ENCODE data around the gene CFAP74. TPM values are rescaled to one million over a fixed set of nuclear protein-coding genes. Genes with fewer than 3 reads are reported as not detected.

CFAP74 gene
- total RNA-seq, 1 experiment from 2014 or later, result not detected

- no peaks in the 10 kb centered on the region for H3K9me3 Mint-ChIP-seq (ENCODE audit: unreplicated experiment)
- DNase-seq (ENCODE audit: unreplicated experiment), result peak; percentile 41
- TF ChIP-seq CTCF (IDR thresholded peaks at IDR 0.05; ENCODE audit: unreplicated experiment), result no peak
- ChIA-PET POLR2A (interaction anchor here (0.5 to 1.7 kb wide), 6 partner anchors 10 to 581 kb away, joined by 3 to 29 read pairs (median 4); partner anchors contain the start of genes MIB2 and NADK), CTCF (interaction anchor here (0.5 to 1.7 kb wide), 4 partner anchors 11 to 162 kb away, joined by 3 to 9 read pairs (median 5); no protein-coding TSS in a partner anchor)
- BruUV-seq (replicated peaks), result no TSS peak
- H3K4me3 Mint-ChIP-seq (ENCODE audit: unreplicated experiment), result peak overlapping the region; percentile 85
- H3K27ac Mint-ChIP-seq (ENCODE audit: low read depth, unreplicated experiment), result peak overlapping the region; percentile 91
- H3K36me3 Mint-ChIP-seq (ENCODE audit: insufficient read depth, unreplicated experiment), result no peaks in the 10 kb centered on the region
- peaks cover 25% of the 10 kb centered on the region for H3K4me1 Mint-ChIP-seq (ENCODE audit: insufficient read depth, unreplicated experiment)
- no peaks in the 10 kb centered on the region for H3K27me3 Mint-ChIP-seq (ENCODE audit: insufficient read depth, unreplicated experiment)
- intact Hi-C loops (cut with micrococcal nuclease), result loop anchor here (5.0 kb wide), 1 partner anchor 114 kb away; the partner anchor contains the start of gene NADK
Observed at GRCh38 chr1:1891349-1892078, 112.1 kb downstream of the CFAP74 start.

GRCh38 chr1:1890506-1891348 lies 112.9 kb downstream of the CFAP74 start, which contains the start of gene GNB1:
GNB1 (minus strand) TSS chr1:1891087; CDS start chr1:1825453, 65,634 bp downstream.
- intact Hi-C loops (cut with micrococcal nuclease), result loop anchor here (5.0 kb wide), 1 partner anchor 113 kb away; the partner anchor contains the start of gene NADK
- DNase-seq (ENCODE audit: unreplicated experiment), result peak; percentile 85
- H3K9me3 Mint-ChIP-seq (ENCODE audit: unreplicated experiment), result no peaks in the 10 kb centered on the region
- H3K4me1 Mint-ChIP-seq (ENCODE audit: insufficient read depth, unreplicated experiment), result peaks cover 25% of the 10 kb centered on the region
- POLR2A ChIA-PET, result interaction anchor here (1.6 to 1.7 kb wide), 2 partner anchors 11 to 17 kb away, joined by 4 to 29 read pairs; no protein-coding TSS in a partner anchor
- H3K27me3 Mint-ChIP-seq (ENCODE audit: insufficient read depth, unreplicated experiment), result no peaks in the 10 kb centered on the region
- H3K4me3 Mint-ChIP-seq (ENCODE audit: unreplicated experiment), result peak within 1 kb of the TSS; percentile 85
- no peak for TF ChIP-seq CTCF (IDR thresholded peaks at IDR 0.05; ENCODE audit: unreplicated experiment)
- H3K27ac Mint-ChIP-seq (ENCODE audit: low read depth, unreplicated experiment), result peak within 1 kb of the TSS; percentile 91
- no peaks in the 10 kb centered on the region for H3K36me3 Mint-ChIP-seq (ENCODE audit: insufficient read depth, unreplicated experiment)
- CTCF ChIA-PET, result interaction anchor here (1.7 kb wide), 1 partner anchor 14 kb away, joined by 9 read pairs; no protein-coding TSS in a partner anchor
- BruUV-seq (replicated peaks), result no TSS peak

- peaks cover 6% of the 10 kb centered on the region for H3K36me3 Mint-ChIP-seq (ENCODE audit: insufficient read depth, unreplicated experiment)
- POLR2A ChIA-PET, result interaction anchor here (0.7 to 2.7 kb wide), 6 partner anchors 12 to 424 kb away, joined by 3 to 23 read pairs (median 4); no protein-coding TSS in a partner anchor
- H3K9me3 Mint-ChIP-seq (ENCODE audit: unreplicated experiment), result no peaks in the 10 kb centered on the region
- CTCF ChIA-PET, result interaction anchor here (5.5 kb wide), 1 partner anchor 17 kb away, joined by 25 read pairs; no protein-coding TSS in a partner anchor
- BruUV-seq (replicated peaks), result no TSS peak
- H3K27me3 Mint-ChIP-seq (ENCODE audit: insufficient read depth, unreplicated experiment), result no peaks in the 10 kb centered on the region
- peak overlapping the region; percentile 85 for H3K4me3 Mint-ChIP-seq (ENCODE audit: unreplicated experiment)
- H3K4me1 Mint-ChIP-seq (ENCODE audit: insufficient read depth, unreplicated experiment), result peaks cover 24% of the 10 kb centered on the region
- no peak for TF ChIP-seq CTCF (IDR thresholded peaks at IDR 0.05; ENCODE audit: unreplicated experiment)
- peak overlapping the region; percentile 55 for H3K27ac Mint-ChIP-seq (ENCODE audit: low read depth, unreplicated experiment)
- intact Hi-C loops (cut with micrococcal nuclease), result loop anchor here (5.0 kb wide), 1 partner anchor 113 kb away; the partner anchor contains the start of gene NADK
- peak; percentile 40 for DNase-seq (ENCODE audit: unreplicated experiment)
Observed at GRCh38 chr1:1889847-1890505, 113.6 kb downstream of the CFAP74 start.

All from MCF 10A (cell line).